CD14-positive monocyte (primary cell): ENCODE results near the gene ARL3. TPM values are rescaled to one million over a fixed set of nuclear protein-coding genes. Genes with fewer than 3 reads are reported as not detected.

ENCODE experiments used
- DNase-seq, 3 donors: peaks; one replicate each; pipeline ENCODE4 v3.0.0-alpha.2; 2011 to 2022
- H2AFZ ChIP-seq: 2 replicates; pipeline ENCODE4 v1.6.0; 2012; ENCODE audit warnings: mild to moderate bottlenecking, low read depth, low read length, inconsistent platforms; ENCODE audit not compliant: insufficient read depth, poor library complexity, severe bottlenecking
- H3K27ac ChIP-seq, 2 donors: 1 replicate in 1 of 2; 2 replicates in 1 of 2; pipeline ENCODE4 v1.5.1; 2012 to 2013; ENCODE audit warnings: low read length in 2 of 2, control low read depth in 1 of 2, inconsistent platforms in 1 of 2, low read depth in 1 of 2, mild to moderate bottlenecking in 1 of 2
- H3K27me3 ChIP-seq, 2 donors: one replicate each; pipeline versions ENCODE4 v1.6.0 to v1.6.1; 2011 to 2013; ENCODE audit warnings: low read length in 2 of 2; ENCODE audit not compliant: control insufficient read depth in 2 of 2, insufficient read depth in 2 of 2
- H3K36me3 ChIP-seq, 2 donors: replicated peaks in 1 of 2; 1 replicate in 1 of 2; 2 replicates in 1 of 2; pipeline versions ENCODE4 v1.5.1 to v1.6.1; 2012 to 2013; ENCODE audit warnings: low read length in 2 of 2, control low read depth in 1 of 2, inconsistent platforms in 1 of 2, mild to moderate bottlenecking in 1 of 2; ENCODE audit not compliant: insufficient read depth in 2 of 2, control insufficient read depth in 1 of 2
- H3K4me1 ChIP-seq, 2 donors: 1 replicate in 1 of 2; 2 replicates in 1 of 2; pipeline versions ENCODE4 v1.5.1 to v1.6.1; 2012 to 2013; ENCODE audit warnings: low read length in 2 of 2, control low read depth in 1 of 2, inconsistent platforms in 1 of 2, mild to moderate bottlenecking in 1 of 2, moderate library complexity in 1 of 2; ENCODE audit not compliant: insufficient read depth in 2 of 2, control insufficient read depth in 1 of 2
- H3K4me2 ChIP-seq: replicated peaks from 2 replicates; pipeline ENCODE3; 2012; ENCODE audit warnings: low read length, moderate library complexity, mild to moderate bottlenecking; ENCODE audit not compliant: poor library complexity, severe bottlenecking; ENCODE audit errors: extremely low read depth
- H3K4me3 ChIP-seq, 3 experiments: fragments of 200-600 bp in 1 of 3; sonication (generic) in 1 of 3; replicated peaks in 1 of 3; 1 replicate in 2 of 3; 2 replicates in 1 of 3; pipeline ENCODE4 v1.5.1; 2011 to 2013; ENCODE audit warnings: low read length in 3 of 3, mild to moderate bottlenecking in 3 of 3, control low read depth in 2 of 3, low read depth in 2 of 3, inconsistent platforms in 1 of 3, moderate library complexity in 1 of 3
- H3K79me2 ChIP-seq: 2 replicates; pipeline ENCODE4 v1.6.0; 2012; ENCODE audit warnings: mild to moderate bottlenecking, control low read depth, inconsistent platforms, low read length, moderate library complexity; ENCODE audit not compliant: insufficient read depth
- H3K9ac ChIP-seq: 2 replicates; pipeline ENCODE4 v1.6.0; 2017; ENCODE audit warnings: low read length, mild to moderate bottlenecking; ENCODE audit not compliant: insufficient read depth, poor library complexity, severe bottlenecking
- H3K9me3 ChIP-seq, 2 donors: replicated peaks in 1 of 2; 1 replicate in 1 of 2; 2 replicates in 1 of 2; pipeline versions ENCODE4 v1.5.1 to v1.6.1; 2012 to 2013; ENCODE audit warnings: low read length in 2 of 2, control low read depth in 1 of 2; ENCODE audit not compliant: control insufficient read depth in 1 of 2, insufficient read depth in 1 of 2
- H4K20me1 ChIP-seq: 2 replicates; pipeline ENCODE4 v1.6.0; 2012; ENCODE audit warnings: mild to moderate bottlenecking, low read length, control low read depth, moderate library complexity; ENCODE audit not compliant: insufficient read depth
- H3K27ac Mint-ChIP-seq, 7 donors: one replicate each; pipeline ENCODE4 v1.8.0; 2020; ENCODE audit warnings: mild to moderate bottlenecking in 7 of 7, mixed read lengths in 7 of 7, moderate library complexity in 6 of 7, inconsistent platforms in 2 of 7
- H3K27me3 Mint-ChIP-seq, 3 donors: one replicate each; pipeline ENCODE4 v1.8.0; 2021 to 2022; ENCODE audit warnings: low read depth in 3 of 3, mild to moderate bottlenecking in 3 of 3, mixed read lengths in 3 of 3, moderate library complexity in 3 of 3, inconsistent platforms in 1 of 3
- H3K36me3 Mint-ChIP-seq, 2 donors: one replicate each; pipeline ENCODE4 v1.8.0; 2020; ENCODE audit warnings: mixed read lengths in 2 of 2, inconsistent platforms in 1 of 2, mild to moderate bottlenecking in 1 of 2
- H3K4me1 Mint-ChIP-seq: one replicate; pipeline ENCODE4 v1.8.0; 2020; ENCODE audit warnings: mild to moderate bottlenecking, mixed read lengths
- H3K4me3 Mint-ChIP-seq, 2 donors: one replicate each; pipeline ENCODE4 v1.8.0; 2020; ENCODE audit warnings: mild to moderate bottlenecking in 2 of 2, mixed read lengths in 2 of 2, moderate library complexity in 1 of 2
- H3K9me3 Mint-ChIP-seq, 7 donors: one replicate each; pipeline ENCODE4 v1.8.0; 2020 to 2022; ENCODE audit warnings: mixed read lengths in 7 of 7, mild to moderate bottlenecking in 6 of 7, moderate library complexity in 6 of 7, inconsistent platforms in 2 of 7
- WGBS: methylation state at CpG from one replicate; pipeline ENCODE4 v1.1.5; 2013; ENCODE audit warnings: missing lambda C conversion rate; ENCODE audit not compliant: insufficient coverage; 5-methylcytosine and 5-hydroxymethylcytosine counted together
- intact Hi-C, 2 donors: fragments of 100-400 bp; cut with micrococcal nuclease; formaldehyde crosslinking; loops; one replicate each; pipeline versions ENCODE4 v1.15.0 to v1.15.1; 2023
- polyA plus RNA-seq, 3 donors: library from polyadenylated mRNA; depleted of rRNA in 1 of 3; unstranded in 2 of 3; stranded (reverse) in 1 of 3; fragments of 300-500 nt in 2 of 3; fragments of >200 nt in 1 of 3; fragmentation: Illumina TruSeq in 2 of 3; gene quantifications; 1 replicate in 2 of 3; 2 replicates in 1 of 3; pipeline ENCODE4 v1.2.3, GENCODE V29; 2012 to 2021
- TF ChIP-seq, protein P1 (sequence below): fragments of 200-600 bp; IDR thresholded peaks from one replicate; pipeline ENCODE4 v1.8.0; 2022; ENCODE audit warnings: antibody characterized with exemption, mild to moderate bottlenecking

ARL3 gene
- polyA plus RNA-seq, 3 donors, result 2.8 to 6.3 (median 6.0) TPM

DNA sequence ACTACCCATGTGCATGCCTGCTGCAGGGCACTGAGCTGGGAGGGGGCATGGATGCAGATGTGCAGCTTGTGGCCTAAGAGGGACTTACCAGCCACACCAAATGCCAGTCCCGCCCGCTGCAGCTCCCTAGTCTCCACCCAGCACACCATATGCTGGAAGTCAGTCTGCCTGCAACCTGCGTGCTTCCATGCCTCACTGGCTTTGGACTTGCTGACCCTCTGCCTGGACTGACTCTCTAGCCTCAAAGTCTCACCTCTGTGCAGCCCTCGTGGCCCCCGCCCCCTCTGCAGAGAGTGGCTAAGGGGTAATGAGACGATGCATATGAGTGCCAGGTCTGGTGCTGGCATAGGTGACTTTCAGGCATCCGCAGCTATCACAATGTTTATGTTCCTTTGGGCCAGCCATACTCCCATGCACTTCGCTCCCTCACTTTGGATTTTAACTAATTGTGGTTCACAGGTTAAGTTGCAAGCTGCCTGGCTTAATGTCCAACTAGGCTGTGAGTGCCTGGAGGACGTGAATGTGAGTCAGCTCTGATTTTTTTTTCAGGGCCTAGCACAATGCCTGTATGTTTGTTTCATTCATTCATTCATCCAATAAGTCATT is 48.2 kb downstream of the ARL3 start:
- no peaks in the 10 kb centered on the region for H3K36me3 ChIP-seq
- TF ChIP-seq, protein P1, sequence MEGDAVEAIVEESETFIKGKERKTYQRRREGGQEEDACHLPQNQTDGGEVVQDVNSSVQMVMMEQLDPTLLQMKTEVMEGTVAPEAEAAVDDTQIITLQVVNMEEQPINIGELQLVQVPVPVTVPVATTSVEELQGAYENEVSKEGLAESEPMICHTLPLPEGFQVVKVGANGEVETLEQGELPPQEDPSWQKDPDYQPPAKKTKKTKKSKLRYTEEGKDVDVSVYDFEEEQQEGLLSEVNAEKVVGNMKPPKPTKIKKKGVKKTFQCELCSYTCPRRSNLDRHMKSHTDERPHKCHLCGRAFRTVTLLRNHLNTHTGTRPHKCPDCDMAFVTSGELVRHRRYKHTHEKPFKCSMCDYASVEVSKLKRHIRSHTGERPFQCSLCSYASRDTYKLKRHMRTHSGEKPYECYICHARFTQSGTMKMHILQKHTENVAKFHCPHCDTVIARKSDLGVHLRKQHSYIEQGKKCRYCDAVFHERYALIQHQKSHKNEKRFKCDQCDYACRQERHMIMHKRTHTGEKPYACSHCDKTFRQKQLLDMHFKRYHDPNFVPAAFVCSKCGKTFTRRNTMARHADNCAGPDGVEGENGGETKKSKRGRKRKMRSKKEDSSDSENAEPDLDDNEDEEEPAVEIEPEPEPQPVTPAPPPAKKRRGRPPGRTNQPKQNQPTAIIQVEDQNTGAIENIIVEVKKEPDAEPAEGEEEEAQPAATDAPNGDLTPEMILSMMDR, result no peak
- H2AFZ ChIP-seq, result no peak overlapping the region
- H3K27ac ChIP-seq, result no peak overlapping the region
- H4K20me1 ChIP-seq, result peaks cover 8% of the 10 kb centered on the region
- peaks cover 4 to 10% (median 6%) of the 10 kb centered on the region in 3 donors for H3K27me3 Mint-ChIP-seq
- no peak overlapping the region for H3K4me3 Mint-ChIP-seq
- peaks cover 0 to 4% of the 10 kb centered on the region in 2 donors for H3K36me3 Mint-ChIP-seq
- no peaks in the 10 kb centered on the region for H3K9me3 ChIP-seq
- 98% methylated on average over 8 of the region's 9 CpGs for WGBS
- H3K9ac ChIP-seq, result no peak overlapping the region
- no peaks in the 10 kb centered on the region for H3K9me3 Mint-ChIP-seq
- DNase-seq, result no peak
- H3K4me2 ChIP-seq, result no peak overlapping the region
- H3K4me3 ChIP-seq, result no peak overlapping the region
- peak overlapping the region in 2 of 7 donors; percentile 31 to 68 for H3K27ac Mint-ChIP-seq
- H3K4me1 ChIP-seq, result peaks cover 8 to 12% of the 10 kb centered on the region in 2 donors
- no peaks in the 10 kb centered on the region for H3K27me3 ChIP-seq
- no peaks in the 10 kb centered on the region for H3K79me2 ChIP-seq
- intact Hi-C loops, result no loop called here
- H3K4me1 Mint-ChIP-seq, result peaks cover 27% of the 10 kb centered on the region

DNA sequence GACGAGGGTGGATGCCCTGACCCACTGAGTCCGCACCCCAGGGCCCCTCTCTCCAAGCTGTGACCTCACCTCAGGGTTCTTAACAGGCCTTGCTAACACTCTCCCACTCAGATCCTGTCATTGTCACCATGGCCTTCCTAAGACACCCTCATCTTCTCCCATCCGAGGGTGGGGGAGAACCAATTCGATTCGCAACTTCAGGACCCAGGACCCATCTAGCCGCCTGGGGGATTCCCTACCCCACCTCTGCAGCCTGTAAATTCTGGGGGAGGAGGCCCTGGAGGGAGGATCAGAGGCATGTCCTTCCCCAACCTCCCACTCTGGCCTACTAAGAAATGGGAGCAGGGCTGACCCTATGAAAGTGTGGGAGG is 52.6 kb downstream of the ARL3 start:
- H3K9me3 ChIP-seq, result no peaks in the 10 kb centered on the region
- DNase-seq, result no peak
- WGBS, result no CpG with 5 or more reads among the region's 6 CpGs
- H3K27me3 Mint-ChIP-seq, result peaks cover 0 to 4% (median 2%) of the 10 kb centered on the region in 3 donors
- H3K36me3 ChIP-seq, result peaks cover 21 to 27% of the 10 kb centered on the region in 2 donors
- peaks cover 6% of the 10 kb centered on the region for H3K79me2 ChIP-seq
- H3K4me1 ChIP-seq, result peaks cover 31 to 43% of the 10 kb centered on the region in 2 donors
- H4K20me1 ChIP-seq, result peaks cover 50% of the 10 kb centered on the region
- peak overlapping the region in 1 of 7 donors; percentile 79 for H3K27ac Mint-ChIP-seq
- no peak overlapping the region for H3K9ac ChIP-seq
- intact Hi-C loops, result no loop called here
- peaks cover 41% of the 10 kb centered on the region for H3K4me1 Mint-ChIP-seq
- no peaks in the 10 kb centered on the region for H3K27me3 ChIP-seq
- H3K4me2 ChIP-seq, result no peak overlapping the region
- H3K4me3 Mint-ChIP-seq, result no peak overlapping the region
- TF ChIP-seq, protein P1, result no peak
- H2AFZ ChIP-seq, result no peak overlapping the region
- H3K27ac ChIP-seq, result peak overlapping the region in 1 of 2 donors; percentile 31
- no peak overlapping the region for H3K4me3 ChIP-seq
- no peaks in the 10 kb centered on the region for H3K9me3 Mint-ChIP-seq
- H3K36me3 Mint-ChIP-seq, result peaks cover 19 to 32% of the 10 kb centered on the region in 2 donors
